ENCODE results near the gene SART3. TPM values are rescaled to one million over a fixed set of nuclear protein-coding genes. Genes with fewer than 3 reads are reported as not detected.
"Not testable (repeated sequence)": the region's sequence is repeated elsewhere in the genome, so short reads cannot be mapped to it uniquely, and the experiment has no call there.

Gene SART3
- total RNA-seq, 1 experiment from 2014 or later: 70.4 TPM

- DNase-seq (ENCODE audit: extremely low read depth, low read depth): no peak
Measured at GRCh38 chr12:108582509-108582908, 21.5 kb upstream of the SART3 start.

GRCh38 chr12:108581311-108582227 lies 20.6 kb upstream of the SART3 start:
- no peak for DNase-seq (ENCODE audit: extremely low read depth, low read depth)

DNA sequence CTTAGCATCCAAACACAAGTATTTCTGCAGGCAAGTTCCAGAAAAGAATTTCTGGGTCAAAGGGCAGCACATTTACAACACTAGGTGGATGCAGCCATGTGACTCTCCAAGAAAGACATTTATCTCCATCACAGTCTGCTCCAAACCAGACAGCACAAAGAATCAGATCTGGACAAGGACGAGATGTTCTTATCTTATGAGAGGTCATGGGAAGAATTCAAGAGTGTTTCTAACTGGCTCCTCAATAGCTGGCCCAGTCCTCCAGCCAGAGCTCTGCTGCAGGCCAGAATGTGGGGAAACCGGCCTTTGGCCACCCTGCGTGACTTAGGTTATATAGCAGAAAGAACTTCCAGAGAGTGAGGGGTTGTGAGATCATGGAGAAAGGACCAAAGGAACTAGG lies 19.6 kb upstream of the SART3 start:
- no peak for DNase-seq (ENCODE audit: extremely low read depth, low read depth)

GRCh38 chr12:108578813-108579212 lies 17.8 kb upstream of the SART3 start:
- DNase-seq (ENCODE audit: extremely low read depth, low read depth): no peak

- no peak for DNase-seq (ENCODE audit: extremely low read depth, low read depth)
Measured at GRCh38 chr12:108578264-108578663, 17.3 kb upstream of the SART3 start.

DNA sequence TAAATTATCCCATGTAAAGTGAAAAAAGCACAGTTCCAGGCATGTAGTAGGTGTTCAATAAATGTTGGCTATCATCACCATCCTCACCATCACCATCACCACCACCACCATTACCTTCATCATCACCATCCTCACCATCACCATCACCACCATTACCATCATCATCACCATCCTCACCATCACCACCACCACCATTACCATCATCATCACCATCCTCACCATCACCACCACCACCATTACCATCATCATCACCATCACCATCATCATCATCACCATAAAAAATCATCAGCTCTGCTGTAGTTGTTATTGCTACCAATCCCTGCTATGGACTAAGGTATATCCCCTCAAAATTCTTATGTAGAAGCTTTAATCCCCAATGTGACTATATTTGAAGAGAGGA lies 16.5 kb upstream of the SART3 start:
- DNase-seq (ENCODE audit: extremely low read depth, low read depth): no peak

DNA sequence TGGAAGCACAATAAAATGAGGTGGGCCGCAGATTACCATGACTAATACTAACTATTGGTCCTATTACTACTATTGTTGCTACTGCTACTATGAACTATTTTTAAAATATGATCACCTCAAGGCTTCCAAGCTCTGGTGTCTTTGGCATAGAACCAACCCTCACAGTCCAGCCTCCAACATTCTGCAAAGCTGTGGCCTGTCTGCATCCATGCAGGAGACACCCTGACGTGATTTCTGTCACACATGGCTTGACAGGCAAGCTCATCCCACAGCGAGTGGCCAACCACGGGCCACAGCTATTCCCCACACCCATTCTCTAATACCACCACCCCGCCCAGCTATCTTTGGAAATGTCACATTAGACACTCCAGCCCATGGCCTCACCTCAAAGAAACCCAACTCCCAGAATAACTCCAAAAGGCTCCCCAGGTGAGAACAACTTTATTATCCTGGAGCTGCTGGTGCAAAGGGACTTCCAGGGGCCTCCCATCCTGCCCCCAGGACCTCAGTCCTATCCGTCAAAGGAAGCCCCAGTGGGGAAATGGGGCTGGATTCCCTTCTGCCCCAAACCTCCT lies 15.8 kb upstream of the SART3 start:
- no peak for DNase-seq (ENCODE audit: extremely low read depth, low read depth)

GRCh38 chr12:108575199-108575912 lies 14.4 kb upstream of the SART3 start:
- no peak for DNase-seq (ENCODE audit: extremely low read depth, low read depth)

DNA sequence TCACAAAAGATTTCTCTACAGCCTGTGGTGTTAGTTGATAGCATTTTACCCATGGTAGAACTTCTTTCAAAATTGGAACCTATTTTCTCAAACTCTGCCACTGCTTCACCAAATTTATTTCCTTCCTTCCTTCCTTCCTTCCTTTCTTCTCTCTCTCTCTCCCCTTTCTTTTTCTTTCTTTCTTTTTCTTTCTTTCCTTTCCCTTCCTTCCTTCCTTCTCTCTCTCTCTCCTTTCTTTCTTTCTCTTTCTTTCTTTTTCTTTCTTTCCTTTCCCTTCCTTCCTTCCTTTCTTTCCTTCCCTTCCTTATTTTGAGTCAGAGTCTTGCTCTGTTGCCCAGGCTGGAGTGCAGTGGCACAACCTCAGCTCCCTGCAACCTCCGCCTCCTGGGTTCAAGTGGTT lies 13.3 kb upstream of the SART3 start:
- DNase-seq (ENCODE audit: extremely low read depth, low read depth): not testable (repeated sequence)

DNA sequence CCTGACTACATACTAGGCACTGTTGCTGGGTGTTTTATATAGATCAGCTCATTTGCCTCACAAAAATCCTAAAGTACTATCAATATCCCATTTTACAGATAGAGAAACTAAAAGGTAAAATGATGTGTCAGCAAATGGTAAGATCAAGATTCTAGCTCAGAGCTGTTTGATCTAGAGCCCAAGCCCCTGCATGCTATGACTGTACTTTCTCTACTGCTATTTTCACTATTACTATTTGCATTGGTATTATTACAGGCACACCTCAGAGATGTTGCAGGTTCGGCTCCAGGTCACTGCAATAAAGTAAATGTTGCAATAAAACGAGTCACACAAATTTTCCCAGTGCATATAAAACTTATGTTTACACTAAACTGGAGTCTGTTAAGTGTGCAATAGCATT lies 12.3 kb upstream of the SART3 start:
- no peak for DNase-seq (ENCODE audit: extremely low read depth, low read depth)

DNA sequence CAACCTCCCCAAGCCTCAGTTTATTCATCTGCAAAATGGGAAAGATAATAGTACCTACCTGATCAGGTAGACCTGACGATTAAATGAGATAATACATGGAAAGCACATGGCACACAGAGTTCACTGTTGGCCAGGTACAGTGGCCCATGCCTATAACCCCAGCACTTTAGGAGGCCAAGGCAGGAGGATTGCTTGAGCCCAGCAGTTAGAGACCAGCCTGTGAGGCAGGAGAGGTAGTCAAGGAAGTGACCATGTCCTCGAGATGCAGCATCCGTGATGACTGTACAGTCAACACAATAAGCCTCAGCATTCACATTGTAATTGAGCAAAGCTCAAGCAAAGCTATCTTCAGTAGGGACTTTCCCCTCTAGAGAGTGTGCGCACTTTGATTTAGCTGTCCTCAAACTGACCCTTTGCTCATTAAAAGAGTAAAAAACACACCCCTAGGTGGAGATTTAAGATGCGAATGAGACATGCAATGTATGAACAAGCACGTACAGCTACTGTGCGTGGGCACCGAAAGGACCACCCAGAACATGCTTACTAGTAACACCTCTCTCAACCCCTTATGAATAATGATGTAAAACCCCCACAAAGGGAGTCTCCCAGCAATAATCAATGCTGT lies 11.3 kb upstream of the SART3 start:
- DNase-seq (ENCODE audit: extremely low read depth, low read depth): no peak

DNA sequence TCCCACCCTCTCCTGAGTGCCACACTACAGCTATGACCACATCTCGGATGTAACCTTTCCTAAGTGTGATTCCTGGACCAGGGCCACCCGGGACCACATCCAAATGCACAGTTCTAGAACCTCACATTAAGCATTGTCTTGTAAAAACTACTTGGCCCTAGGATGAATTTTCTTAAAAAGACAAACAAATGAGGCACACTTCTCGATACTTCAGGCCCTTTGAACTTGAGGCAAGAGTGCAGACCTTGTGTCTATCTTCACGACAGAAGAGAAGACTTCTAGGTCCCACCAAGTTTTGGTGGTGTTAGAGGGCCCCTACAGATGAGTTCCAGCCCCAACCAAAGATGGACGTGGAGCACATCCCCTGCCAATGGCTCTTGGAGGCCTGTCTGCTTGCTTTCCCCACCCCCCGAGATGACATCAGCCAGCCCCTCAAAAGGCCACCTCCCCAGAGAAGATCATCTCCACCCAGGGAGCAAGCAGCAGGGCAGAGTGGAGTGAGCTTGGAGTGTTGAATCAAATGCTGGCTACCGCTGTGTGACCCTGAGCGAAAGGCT lies 10.7 kb upstream of the SART3 start:
- no peak for DNase-seq (ENCODE audit: extremely low read depth, low read depth)

- no peak for DNase-seq (ENCODE audit: extremely low read depth, low read depth)
Measured at GRCh38 chr12:108570743-108571608, 10.0 kb upstream of the SART3 start.

DNA sequence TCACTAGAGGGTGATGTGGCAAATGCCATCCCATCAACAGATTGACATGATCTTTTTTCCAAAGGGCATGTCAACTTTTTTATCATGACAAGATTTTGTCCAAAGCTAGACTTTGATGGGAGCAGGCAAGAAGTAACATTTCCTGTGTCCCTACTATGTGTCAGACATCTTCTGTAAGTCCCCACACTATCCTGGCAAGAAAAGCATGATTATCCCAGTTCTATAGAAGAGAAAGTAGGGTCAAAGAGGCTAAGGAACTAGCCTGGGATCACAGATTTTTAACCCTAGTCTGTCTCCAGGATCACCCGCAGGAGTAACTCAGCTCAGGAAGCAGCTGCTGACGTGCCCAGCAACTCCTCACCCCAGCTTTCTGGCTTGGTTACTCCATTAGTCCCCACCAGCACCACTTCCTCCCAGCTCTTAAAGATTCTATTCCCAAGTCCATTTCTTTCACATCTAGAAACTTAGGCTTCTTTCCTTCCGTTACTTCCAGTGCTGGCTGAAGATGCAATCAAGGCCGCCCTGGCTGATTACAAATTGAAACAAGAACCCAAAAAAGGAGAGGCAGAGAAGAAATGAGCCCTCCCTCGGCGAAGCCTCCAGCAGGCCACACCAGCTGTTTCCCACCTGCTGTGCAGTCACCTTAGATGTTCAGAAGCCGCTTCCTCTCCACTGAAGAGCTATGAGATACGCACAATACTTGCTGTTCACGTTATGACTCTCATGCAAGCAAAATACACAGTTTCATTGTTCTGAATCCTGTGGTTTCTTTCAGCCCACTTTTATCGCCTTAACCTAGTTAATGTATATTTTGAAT lies 7.6 kb upstream of the SART3 start:
- no peak for DNase-seq (ENCODE audit: extremely low read depth, low read depth)

- DNase-seq (ENCODE audit: extremely low read depth, low read depth): no peak
Measured at GRCh38 chr12:108567406-108568337, 6.7 kb upstream of the SART3 start.

DNA sequence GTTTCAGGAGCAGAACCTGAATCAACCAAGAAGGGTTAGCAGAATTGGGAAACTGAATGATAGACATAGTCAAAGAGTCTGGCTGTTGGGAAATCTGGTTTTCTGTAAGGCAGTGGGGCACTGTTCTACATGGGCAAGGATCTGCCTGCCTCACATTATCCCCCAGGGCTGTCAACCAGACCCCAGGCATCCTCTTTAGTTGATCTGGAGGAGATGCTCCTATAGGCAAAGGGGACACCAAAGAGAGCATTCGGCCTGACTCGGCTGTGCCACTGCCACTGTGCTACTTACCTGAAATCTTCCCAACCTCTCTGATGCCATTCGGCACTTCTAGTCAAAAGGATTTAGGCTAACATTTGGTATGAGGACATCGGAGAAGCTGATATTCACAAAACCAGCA lies 5.5 kb upstream of the SART3 start:
- DNase-seq (ENCODE audit: extremely low read depth, low read depth): no peak

GRCh38 chr12:108565976-108566375 lies 5.0 kb upstream of the SART3 start:
- peak; percentile 86 for DNase-seq (ENCODE audit: extremely low read depth, low read depth)

GRCh38 chr12:108565146-108565545 lies 4.2 kb upstream of the SART3 start:
- DNase-seq (ENCODE audit: extremely low read depth, low read depth): no peak

Data from NCI-H460 (cell line).